HepG2 (cell line): ENCODE results near the gene BTRC. TPM values are rescaled to one million over a fixed set of nuclear protein-coding genes. Genes with fewer than 3 reads are reported as not detected.

Experiments
- ATAC-seq: fragments of 200-7000 bp; cut with Tn5 transposase; 3 replicates; pipeline ENCODE4 v1.9.1; 2020; ENCODE audit warnings: mild to moderate bottlenecking, moderate library complexity
- BruUV-seq: library from RNA; stranded (reverse); fragments of 400-500 nt; replicated peaks from 2 replicates; lab custom pipeline; 2021; lab: Mats Ljungman, UMichigan
- CTCF ChIA-PET: fragments of 300-600 bp; formaldehyde crosslinking; extraction: SDS; loops from one replicate; lab custom pipeline; 2021; ENCODE audit warnings: low total read pairs, inconsistent platforms, low intra/inter-chr PET ratio; lab: Yijun Ruan, JAX
- POLR2A ChIA-PET: fragments of 350-600 bp; sonication (Branson Sonifier 250); formaldehyde crosslinking; loops from one replicate; lab custom pipeline; 2020; ENCODE audit warnings: antibody characterized with exemption, inconsistent platforms; lab: Yijun Ruan, JAX
- DNase-seq: peaks from one replicate; pipeline ENCODE4 v3.0.0-alpha.2; 2015; ENCODE audit warnings: low spot score
- FAIRE-seq: peaks from 3 replicates; lab custom pipeline; 2011; peaks lifted over from hg19 to GRCh38; lab: Jason Lieb, UNC
- H2AFZ ChIP-seq: one replicate; pipeline ENCODE4 v1.6.1; 2011; ENCODE audit warnings: low read length, inconsistent platforms
- H3K27ac ChIP-seq: fragments of 300-600 bp; 3 replicates; pipeline ENCODE4 v1.8.0; 2011; ENCODE audit warnings: mixed run types, mild to moderate bottlenecking, mixed read lengths, low read length, inconsistent platforms; ENCODE audit not compliant: insufficient read depth; ENCODE audit errors: extremely low read length
- H3K27me3 ChIP-seq, 2 experiments: fragments of 200-600 bp in 1 of 2; 2 replicates in 1 of 2; 3 replicates in 1 of 2; pipeline versions ENCODE4 v1.6.0 to v1.8.0; 2011; ENCODE audit warnings: low read length in 2 of 2, mild to moderate bottlenecking in 2 of 2, moderate library complexity in 2 of 2, inconsistent platforms in 1 of 2; ENCODE audit not compliant: insufficient read depth in 2 of 2, control insufficient read depth in 1 of 2
- H3K36me3 ChIP-seq, 2 experiments: fragments of 200-600 bp in 1 of 2; replicated peaks in 1 of 2; 2 replicates in 1 of 2; 3 replicates in 1 of 2; pipeline versions ENCODE4 v1.5.1 to v1.8.0; 2011; ENCODE audit warnings: low read length in 2 of 2, inconsistent platforms in 1 of 2; ENCODE audit not compliant: insufficient read depth in 2 of 2, control insufficient read depth in 1 of 2
- H3K4me1 ChIP-seq: 2 replicates; pipeline ENCODE4 v1.5.1; 2012; ENCODE audit warnings: low read length, inconsistent platforms; ENCODE audit not compliant: insufficient read depth
- H3K4me2 ChIP-seq: 2 replicates; pipeline ENCODE4 v1.6.0; 2011; ENCODE audit warnings: low read depth, low read length, inconsistent platforms
- H3K4me3 ChIP-seq, 3 experiments: fragments of 200-600 bp in 1 of 3; sonication (generic), shearing (Covaris generic) in 1 of 3; replicated peaks in 1 of 3; 2 replicates each; pipeline ENCODE4 v1.5.1; 2011 to 2016; ENCODE audit warnings: low read length in 3 of 3, inconsistent platforms in 2 of 3, low read depth in 2 of 3, mild to moderate bottlenecking in 2 of 3, control low read depth in 1 of 3, mixed read lengths in 1 of 3; ENCODE audit not compliant: insufficient read depth in 1 of 3
- H3K79me2 ChIP-seq: one replicate; pipeline ENCODE4 v1.6.1; 2011; ENCODE audit warnings: low read length, inconsistent platforms; ENCODE audit not compliant: insufficient read depth
- H3K9ac ChIP-seq: 2 replicates; pipeline ENCODE4 v1.6.0; 2011; ENCODE audit warnings: mild to moderate bottlenecking, low read depth, low read length, inconsistent platforms; ENCODE audit not compliant: insufficient read depth
- H3K9me3 ChIP-seq: 2 replicates; pipeline ENCODE4 v1.5.1; 2012; ENCODE audit warnings: mild to moderate bottlenecking, low read length
- H4K20me1 ChIP-seq: 2 replicates; pipeline ENCODE4 v1.6.0; 2011; ENCODE audit warnings: inconsistent platforms, mild to moderate bottlenecking, low read length, moderate library complexity; ENCODE audit not compliant: insufficient read depth
- HNRNPLL ChIP-seq: fragments of 200-400 bp; formaldehyde crosslinking; IDR thresholded peaks from 2 replicates; pipeline ENCODE4 v1.6.1; 2017; ENCODE audit warnings: mild to moderate bottlenecking, low read depth, low read length; ENCODE audit not compliant: poor library complexity, severe bottlenecking
- KAT8 ChIP-seq: IDR thresholded peaks from 2 replicates; pipeline ENCODE4 v1.6.1; 2016; ENCODE audit warnings: missing genetic modification reagents, missing compliant biosample characterization
- KDM4B ChIP-seq: sonication (generic); formaldehyde crosslinking; IDR thresholded peaks from 2 replicates; pipeline ENCODE4 v1.4.0; 2020; ENCODE audit warnings: missing genetic modification reagents
- NAIF1 ChIP-seq: sonication (generic); formaldehyde crosslinking; IDR thresholded peaks from 2 replicates; pipeline ENCODE4 v1.5.0; 2020; ENCODE audit warnings: mild to moderate bottlenecking, missing genetic modification reagents, borderline replicate concordance
- SMARCE1 ChIP-seq: fragments of 450-650 bp; IDR thresholded peaks from 2 replicates; pipeline ENCODE4 v1.6.1; 2017; ENCODE audit warnings: borderline replicate concordance
- ZBTB40 ChIP-seq, 2 experiments: fragments of 450-650 bp in 1 of 2; sonication (generic) in 1 of 2; formaldehyde crosslinking in 1 of 2; IDR thresholded peaks; 2 replicates each; pipeline versions ENCODE4 v1.6.1 to v1.8.0; 2016 to 2022; ENCODE audit warnings: antibody characterized with exemption in 1 of 2, mild to moderate bottlenecking in 1 of 2, missing genetic modification reagents in 1 of 2
- ZKSCAN1 ChIP-seq: fragments of 150-350 bp; IDR thresholded peaks from 2 replicates; pipeline ENCODE4 v1.6.1; 2014; ENCODE audit warnings: low read length
- ZNF646 ChIP-seq: sonication (generic); formaldehyde crosslinking; IDR thresholded peaks from 2 replicates; pipeline ENCODE4 v1.9.0; 2021; ENCODE audit warnings: mild to moderate bottlenecking, missing genetic modification reagents
- in situ Hi-C: cut with HindIII; loops from 2 replicates; pipeline ENCODE4 v1.10.0; 2017; ENCODE audit warnings: low pct_unique_long_range_greater_than_20kb; ENCODE audit not compliant: extremely low pct_ligation_motif_present
- intact Hi-C: fragments of 100-400 bp; cut with micrococcal nuclease; formaldehyde crosslinking; loops from one replicate; pipeline ENCODE4 v1.10.0; 2022; ENCODE audit not compliant: unreplicated experiment
- polyA plus RNA-seq, 8 experiments: library from polyadenylated mRNA; depleted of rRNA in 3 of 8; stranded (reverse) in 7 of 8; unstranded in 1 of 8; fragments of >200 nt; fragmentation: Illumina TruSeq in 4 of 8; extraction: Trizol in 4 of 8; gene quantifications; 2 replicates each; pipeline versions ENCODE4 v1.2.1 to v1.2.3, GENCODE V29; 2011 to 2016; ENCODE audit warnings: low read depth in 4 of 8, missing spikeins in 1 of 8, mixed read lengths in 1 of 8; ENCODE audit not compliant: insufficient read depth in 1 of 8
- total RNA-seq, 5 experiments: library from RNA; depleted of rRNA; stranded (reverse); fragments of >200 nt; fragmentation: Illumina TruSeq; extraction: Trizol; gene quantifications; 2 replicates each; pipeline ENCODE4 v1.2.3, GENCODE V29; 2016; ENCODE audit warnings: low read depth in 1 of 5

BTRC gene
- total and polyA plus RNA-seq, 2 of the 13 experiments (the other 11 are each of a cell fraction or from before 2014, with no cell fraction given), result 12.0 to 14.4 TPM

- TF ChIP-seq ZNF646 (CRISPR knock-in tag), result no peak
- no peak for TF ChIP-seq HNRNPLL
Observed at GRCh38 chr10:101538446-101538845, 184.5 kb downstream of the BTRC start (continued).

- H2AFZ ChIP-seq, result no peak overlapping the region
- H3K27ac ChIP-seq, result no peak overlapping the region
- no peaks in the 10 kb centered on the region for H3K79me2 ChIP-seq
- BruUV-seq, result no TSS peak
- ATAC-seq, result no peak
- intact Hi-C loops (no loop called here), in situ Hi-C loops (no loop called here)
- H3K9ac ChIP-seq, result no peak overlapping the region
- no peak for DNase-seq
- ChIA-PET CTCF (no interaction called here), POLR2A (no interaction called here)
- H3K9me3 ChIP-seq, result no peaks in the 10 kb centered on the region
- H3K4me3 ChIP-seq, result no peak overlapping the region
- peaks cover 6% of the 10 kb centered on the region for H3K4me1 ChIP-seq
- no peak for FAIRE-seq
- H3K36me3 ChIP-seq, result 0 out of 5 replicates have a peak, but pooled peaks cover 0 to 7% of the 10 kb centered on the region in 2 experiments
- no peaks in the 10 kb centered on the region for H3K27me3 ChIP-seq
- no peak overlapping the region for H3K4me2 ChIP-seq
- H4K20me1 ChIP-seq, result no peaks in the 10 kb centered on the region
- TF ChIP-seq SMARCE1 (no peak), ZKSCAN1 (no peak), KDM4B (no peak), NAIF1 (no peak), ZBTB40 (IDR thresholded peaks at IDR 0.05) (no peak), ZBTB40 (CRISPR knock-in tag; IDR thresholded peaks at IDR 0.05) (no peak), KAT8 (CRISPR knock-in tag) (no peak)
Observed at GRCh38 chr10:101545898-101546297, 191.9 kb downstream of the BTRC start.
